KOPT-K1 (cell line): ENCODE data around the gene MEIS2.

Experiments
- H3K27ac ChIP-seq: fragments of 200-600 bp; sonication (generic); 2 replicates; pipeline ENCODE4 v1.5.1; 2016; ENCODE audit warnings: antibody characterized with exemption, mild to moderate bottlenecking, low read depth, low read length; ENCODE audit not compliant: poor library complexity, severe bottlenecking
- H3K36me3 ChIP-seq: fragments of 200-600 bp; sonication (generic); 2 replicates; pipeline ENCODE4 v1.5.1; 2017; ENCODE audit warnings: antibody characterized with exemption, mild to moderate bottlenecking, low read length, moderate library complexity; ENCODE audit not compliant: insufficient read depth
- H3K9me3 ChIP-seq: fragments of 200-600 bp; sonication (generic); 2 replicates; pipeline ENCODE4 v1.5.1; 2017; ENCODE audit warnings: antibody characterized with exemption, low read length, mild to moderate bottlenecking; ENCODE audit not compliant: insufficient read depth, poor library complexity, severe bottlenecking

The MEIS2 gene

DNA sequence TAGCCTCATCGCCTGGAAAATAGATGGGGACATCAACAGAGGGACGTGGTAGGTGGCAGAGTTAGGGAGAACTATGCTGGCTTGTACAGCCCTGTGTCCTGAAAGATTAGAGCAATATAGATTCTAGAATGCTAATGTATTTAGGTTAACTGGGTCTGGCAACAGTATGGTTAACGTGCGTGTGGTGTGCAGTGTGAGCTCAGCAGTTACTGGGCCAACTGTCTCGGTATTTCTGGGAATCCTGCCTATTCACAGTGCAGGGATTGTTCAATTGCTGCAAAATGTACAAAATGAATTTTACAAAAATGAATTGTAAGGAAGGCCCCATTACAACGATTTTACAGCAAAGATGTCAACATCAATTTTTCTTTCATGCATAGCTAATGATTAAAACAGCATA is 20.6 kb downstream of the MEIS2 start:
- Histone ChIP-seq H3K9me3 (no peaks in the 10 kb centered on the region), H3K27ac (no peak overlapping the region), H3K36me3 (no peaks in the 10 kb centered on the region)

DNA sequence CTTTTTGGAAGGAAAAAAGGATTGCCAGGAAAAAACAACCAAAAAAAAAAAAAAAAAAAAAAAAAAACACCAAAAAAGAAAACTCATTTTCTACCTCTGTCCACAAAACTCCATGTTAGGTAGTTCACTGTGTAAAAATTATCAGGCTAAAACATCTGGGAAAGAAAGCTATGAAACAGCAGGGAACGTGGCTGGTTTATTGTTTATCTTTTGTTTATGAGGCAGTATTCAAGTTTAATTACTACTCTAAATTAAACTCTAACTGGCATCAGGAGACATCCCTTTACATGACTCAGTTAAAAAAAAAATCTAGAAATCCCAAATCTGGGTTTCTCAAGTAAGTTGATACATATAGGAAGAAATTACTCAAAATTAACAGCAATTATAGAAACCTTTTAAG is 21.8 kb downstream of the MEIS2 start:
- no peaks in the 10 kb centered on the region for H3K36me3 ChIP-seq
- no peak overlapping the region for H3K27ac ChIP-seq
- H3K9me3 ChIP-seq, result no peaks in the 10 kb centered on the region

DNA sequence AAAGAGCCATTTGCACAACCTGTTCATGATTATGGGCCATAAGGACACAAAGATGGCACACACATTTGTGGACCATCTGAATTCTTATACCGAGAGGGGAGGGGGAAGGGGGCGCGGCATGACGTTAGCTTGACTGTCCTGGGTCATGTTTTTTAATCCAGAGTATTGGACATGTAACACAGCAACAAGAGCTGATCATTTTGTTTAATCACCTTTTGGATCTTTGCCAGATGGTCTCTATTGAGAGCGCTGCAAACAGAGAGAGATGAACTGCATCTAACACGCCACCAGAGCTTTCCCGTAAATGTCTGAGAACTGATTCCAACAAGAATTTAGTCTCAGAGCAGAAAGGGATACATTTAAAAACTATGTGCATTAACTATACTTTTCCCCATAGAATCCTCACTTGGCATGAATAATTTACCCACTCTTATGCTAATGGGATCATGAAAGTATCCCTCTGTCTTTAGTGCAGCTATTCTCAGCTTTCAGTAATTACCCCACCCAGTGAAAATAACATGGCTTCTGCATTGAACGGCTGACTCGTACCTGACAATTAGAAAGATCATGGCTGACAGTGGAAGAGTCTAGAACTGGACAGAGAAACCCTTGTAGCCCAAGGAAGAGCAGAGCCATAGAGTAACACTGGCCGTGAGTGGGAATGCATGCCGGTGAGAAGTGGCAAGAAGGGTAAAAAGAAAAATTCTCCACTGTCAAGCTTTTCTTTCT is 22.6 kb downstream of the MEIS2 start:
- H3K27ac ChIP-seq, result no peak overlapping the region
- H3K36me3 ChIP-seq, result no peaks in the 10 kb centered on the region
- H3K9me3 ChIP-seq, result no peaks in the 10 kb centered on the region

GRCh38 chr15:37076543-37076942 is 23.8 kb downstream of the MEIS2 start:
- H3K9me3 ChIP-seq, result no peaks in the 10 kb centered on the region
- no peaks in the 10 kb centered on the region for H3K36me3 ChIP-seq
- no peak overlapping the region for H3K27ac ChIP-seq

GRCh38 chr15:37075777-37076176 is 24.6 kb downstream of the MEIS2 start:
- Histone ChIP-seq H3K9me3 (no peaks in the 10 kb centered on the region), H3K27ac (no peak overlapping the region), H3K36me3 (no peaks in the 10 kb centered on the region)

GRCh38 chr15:37072181-37072580 is 28.2 kb downstream of the MEIS2 start:
- Histone ChIP-seq H3K36me3 (no peaks in the 10 kb centered on the region), H3K27ac (no peak overlapping the region), H3K9me3 (no peaks in the 10 kb centered on the region)

- no peaks in the 10 kb centered on the region for H3K9me3 ChIP-seq
- no peak overlapping the region for H3K27ac ChIP-seq
- H3K36me3 ChIP-seq, result no peaks in the 10 kb centered on the region
These were observed 29.2 kb downstream of the MEIS2 start for GRCh38 chr15:37071134-37071533.

DNA sequence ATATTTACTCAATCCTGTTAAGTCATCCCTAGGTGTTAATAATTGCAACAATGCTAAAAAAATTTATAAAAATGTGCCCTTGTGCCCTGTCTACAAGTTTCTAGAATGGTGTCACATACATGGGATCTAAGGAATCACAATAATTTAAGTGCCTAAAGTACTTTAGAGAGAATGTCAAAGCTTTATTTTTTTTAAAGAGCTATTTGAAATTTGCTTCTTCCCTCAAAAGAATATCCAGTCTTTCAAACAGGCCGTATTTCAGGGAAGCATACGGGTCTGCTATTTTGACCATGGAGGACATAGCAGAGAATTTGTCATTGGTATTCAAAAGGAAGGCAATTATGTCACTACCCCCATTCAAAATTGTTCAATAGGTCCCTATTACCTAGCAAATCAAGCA is 29.7 kb downstream of the MEIS2 start:
- no peak overlapping the region for H3K27ac ChIP-seq
- no peaks in the 10 kb centered on the region for H3K9me3 ChIP-seq
- no peaks in the 10 kb centered on the region for H3K36me3 ChIP-seq

DNA sequence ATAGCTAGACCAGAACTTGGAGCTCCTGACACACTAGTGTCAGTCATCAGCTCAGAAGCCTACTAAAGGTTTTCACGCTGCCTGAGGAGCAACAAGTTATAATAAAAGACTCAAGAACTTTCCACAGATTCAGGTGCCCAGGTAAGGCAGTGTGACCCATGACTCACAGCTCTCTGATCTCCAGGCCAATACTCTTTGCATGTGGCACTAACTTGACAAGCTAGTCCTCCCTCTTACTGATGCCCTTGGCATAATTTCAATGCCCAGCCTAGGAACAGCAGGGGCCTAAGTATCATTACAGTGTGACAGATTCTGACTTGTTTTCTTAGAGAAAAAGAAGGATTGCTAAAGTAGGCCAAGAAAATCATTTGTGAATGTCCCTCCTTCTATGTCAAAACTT is 38.4 kb downstream of the MEIS2 start:
- Histone ChIP-seq H3K36me3 (no peaks in the 10 kb centered on the region), H3K9me3 (no peaks in the 10 kb centered on the region), H3K27ac (no peak overlapping the region)

DNA sequence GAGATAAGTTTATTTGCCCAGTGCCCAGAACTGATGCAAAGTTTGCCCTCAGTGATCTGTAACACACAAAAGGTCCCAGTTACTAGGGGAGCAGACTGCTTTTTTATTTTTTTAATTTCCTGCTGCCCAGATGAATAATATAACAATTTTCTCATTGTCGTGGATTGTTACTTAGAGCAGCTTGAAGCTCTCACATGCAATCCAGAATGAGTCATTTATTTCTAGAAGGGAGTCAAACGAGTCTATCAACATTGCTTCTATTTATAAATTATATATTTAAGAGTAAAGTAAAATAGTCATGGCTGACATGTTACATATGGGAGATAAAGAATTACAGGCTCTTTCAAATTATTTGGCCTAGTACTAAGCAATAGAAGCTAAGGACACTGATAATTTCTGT is 41.3 kb downstream of the MEIS2 start:
- no peaks in the 10 kb centered on the region for H3K9me3 ChIP-seq
- H3K27ac ChIP-seq, result no peak overlapping the region
- H3K36me3 ChIP-seq, result no peaks in the 10 kb centered on the region

- Histone ChIP-seq H3K27ac (no peak overlapping the region), H3K9me3 (no peaks in the 10 kb centered on the region)
These were observed 41.9 kb downstream of the MEIS2 start for GRCh38 chr15:37058316-37058985.

GRCh38 chr15:37057831-37058230 is 42.5 kb downstream of the MEIS2 start:
- Histone ChIP-seq H3K27ac (no peak overlapping the region), H3K36me3 (no peaks in the 10 kb centered on the region)

More at GRCh38 chr15:37058316-37058985, 41.9 kb downstream of the MEIS2 start:
- H3K36me3 ChIP-seq, result no peaks in the 10 kb centered on the region

GRCh38 chr15:37057256-37057655 is 43.1 kb downstream of the MEIS2 start:
- H3K27ac ChIP-seq, result no peak overlapping the region
- H3K36me3 ChIP-seq, result no peaks in the 10 kb centered on the region
- no peaks in the 10 kb centered on the region for H3K9me3 ChIP-seq

More at GRCh38 chr15:37057831-37058230, 42.5 kb downstream of the MEIS2 start:
- no peaks in the 10 kb centered on the region for H3K9me3 ChIP-seq

- Histone ChIP-seq H3K36me3 (no peaks in the 10 kb centered on the region), H3K9me3 (no peaks in the 10 kb centered on the region), H3K27ac (no peak overlapping the region)
These were observed 43.9 kb downstream of the MEIS2 start for GRCh38 chr15:37056177-37057121.

DNA sequence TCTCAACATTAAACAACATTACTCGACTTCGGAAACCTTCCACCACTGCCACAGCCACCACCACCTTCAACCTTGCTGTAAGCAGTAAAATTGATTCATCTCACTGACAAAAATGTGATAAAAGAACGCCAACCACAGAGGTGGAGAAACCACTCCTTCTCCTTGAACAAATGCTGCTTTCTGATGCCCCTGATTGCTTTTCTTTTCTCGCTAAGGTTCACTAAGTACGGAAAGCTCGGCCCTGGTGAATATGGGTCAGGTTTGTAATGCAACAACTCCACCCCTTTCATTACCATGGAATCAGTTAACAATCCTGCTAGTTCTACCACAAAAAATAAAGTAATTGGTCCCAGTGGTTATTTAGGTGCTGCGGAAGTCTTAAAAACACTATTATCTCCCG is 44.9 kb downstream of the MEIS2 start:
- no peaks in the 10 kb centered on the region for H3K36me3 ChIP-seq
- H3K9me3 ChIP-seq, result no peaks in the 10 kb centered on the region
- H3K27ac ChIP-seq, result no peak overlapping the region
